ENCODE results near the gene CYBB.

Gene CYBB

GRCh38 chrX:37818031-37818430 is 38.2 kb downstream of the CYBB start:
- DNase-seq (ENCODE audit: low read depth, low spot score) = no peak
- H3K4me3 ChIP-seq (ENCODE audit: low read depth, low read length) = no peak overlapping the region
- in situ Hi-C loops (cut with HindIII; ENCODE audit: low sequenced_read_pairs) = no loop called here
- TF ChIP-seq CTCF (IDR thresholded peaks at IDR 0.05; ENCODE audit: low read depth, low read length) = no peak

- in situ Hi-C loops (cut with HindIII; ENCODE audit: low sequenced_read_pairs) = no loop called here
- no peak for DNase-seq (ENCODE audit: low read depth, low spot score)
- no peak overlapping the region for H3K4me3 ChIP-seq (ENCODE audit: low read depth, low read length)
- no peak for TF ChIP-seq CTCF (IDR thresholded peaks at IDR 0.05; ENCODE audit: low read depth, low read length)
Measured at GRCh38 chrX:37820646-37821045, 40.8 kb downstream of the CYBB start.

GRCh38 chrX:37824491-37825214 is 44.8 kb downstream of the CYBB start:
- no peak for DNase-seq (ENCODE audit: low read depth, low spot score)
- H3K4me3 ChIP-seq (ENCODE audit: low read depth, low read length) = no peak overlapping the region
- no peak for TF ChIP-seq CTCF (IDR thresholded peaks at IDR 0.05; ENCODE audit: low read depth, low read length)
- in situ Hi-C loops (cut with HindIII; ENCODE audit: low sequenced_read_pairs) = no loop called here

GRCh38 chrX:37825215-37825842 is 45.5 kb downstream of the CYBB start:
- DNase-seq (ENCODE audit: low read depth, low spot score) = peak; percentile 43

GRCh38 chrX:37829721-37830120 is 49.9 kb downstream of the CYBB start:
- in situ Hi-C loops (cut with HindIII; ENCODE audit: low sequenced_read_pairs) = no loop called here

More at GRCh38 chrX:37825215-37825842, 45.5 kb downstream of the CYBB start:
- in situ Hi-C loops (cut with HindIII; ENCODE audit: low sequenced_read_pairs) = no loop called here
- no peak overlapping the region for H3K4me3 ChIP-seq (ENCODE audit: low read depth, low read length)
- TF ChIP-seq CTCF (IDR thresholded peaks at IDR 0.05; ENCODE audit: low read depth, low read length) = peak; percentile 80

GRCh38 chrX:37830371-37830770 is 50.5 kb downstream of the CYBB start:
- peak; percentile 16 for DNase-seq (ENCODE audit: low read depth, low spot score)
- in situ Hi-C loops (cut with HindIII; ENCODE audit: low sequenced_read_pairs) = no loop called here
- no peak for TF ChIP-seq CTCF (IDR thresholded peaks at IDR 0.05; ENCODE audit: low read depth, low read length)
- H3K4me3 ChIP-seq (ENCODE audit: low read depth, low read length) = no peak overlapping the region

More at GRCh38 chrX:37829721-37830120, 49.9 kb downstream of the CYBB start:
- H3K4me3 ChIP-seq (ENCODE audit: low read depth, low read length) = no peak overlapping the region
- DNase-seq (ENCODE audit: low read depth, low spot score) = no peak
- TF ChIP-seq CTCF (IDR thresholded peaks at IDR 0.05; ENCODE audit: low read depth, low read length) = no peak

Measured in astrocyte of the spinal cord (primary cell).